Vein endothelial cell (primary cell): Measurements from ENCODE around the gene NLGN1. TPM values are rescaled to one million over a fixed set of nuclear protein-coding genes. Genes with fewer than 3 reads are reported as not detected.

Experiments
- small RNA-seq: library from RNA; depleted of rRNA; stranded (forward); fragments of <200 nt; gene quantifications from one replicate; pipeline ENCODE3, GENCODE V24; 2012
- total RNA-seq: library from RNA; depleted of rRNA; stranded (reverse); fragments of >200 nt; gene quantifications from 2 replicates; pipeline ENCODE4 v1.2.3, GENCODE V29; 2012

NLGN1 gene
- total RNA-seq = 11.4 and 23.0 TPM in 2 replicates

GRCh38 chr3:173397161-173398110 lies at the start of gene NLGN1:
Gene NLGN1 (plus strand): TSS chr3:173397744.

Small RNA genes lying within 50 kb of the gene (small RNA-seq; reads per million reads assigned to genes)
- not detected for gene RN7SKP234
